ENCODE results near the gene KDM2A.

Gene KDM2A

GRCh38 chr11:67292671-67293070 lies 173.6 kb downstream of the KDM2A start:
- TF ChIP-seq, protein P1, sequence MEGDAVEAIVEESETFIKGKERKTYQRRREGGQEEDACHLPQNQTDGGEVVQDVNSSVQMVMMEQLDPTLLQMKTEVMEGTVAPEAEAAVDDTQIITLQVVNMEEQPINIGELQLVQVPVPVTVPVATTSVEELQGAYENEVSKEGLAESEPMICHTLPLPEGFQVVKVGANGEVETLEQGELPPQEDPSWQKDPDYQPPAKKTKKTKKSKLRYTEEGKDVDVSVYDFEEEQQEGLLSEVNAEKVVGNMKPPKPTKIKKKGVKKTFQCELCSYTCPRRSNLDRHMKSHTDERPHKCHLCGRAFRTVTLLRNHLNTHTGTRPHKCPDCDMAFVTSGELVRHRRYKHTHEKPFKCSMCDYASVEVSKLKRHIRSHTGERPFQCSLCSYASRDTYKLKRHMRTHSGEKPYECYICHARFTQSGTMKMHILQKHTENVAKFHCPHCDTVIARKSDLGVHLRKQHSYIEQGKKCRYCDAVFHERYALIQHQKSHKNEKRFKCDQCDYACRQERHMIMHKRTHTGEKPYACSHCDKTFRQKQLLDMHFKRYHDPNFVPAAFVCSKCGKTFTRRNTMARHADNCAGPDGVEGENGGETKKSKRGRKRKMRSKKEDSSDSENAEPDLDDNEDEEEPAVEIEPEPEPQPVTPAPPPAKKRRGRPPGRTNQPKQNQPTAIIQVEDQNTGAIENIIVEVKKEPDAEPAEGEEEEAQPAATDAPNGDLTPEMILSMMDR (IDR thresholded peaks at IDR 0.05; ENCODE audit: insufficient read depth, low read depth, low read length, missing control alignments), result no peak
- no peak for DNase-seq (ENCODE audit: low read depth)

GRCh38 chr11:67293090-67293489 lies 174.0 kb downstream of the KDM2A start:
- DNase-seq (ENCODE audit: low read depth), result peak; percentile 99
- H3K4me3 ChIP-seq (ENCODE audit: low read length), result no peak overlapping the region
- TF ChIP-seq, protein P1 (IDR thresholded peaks at IDR 0.05; ENCODE audit: insufficient read depth, low read depth, low read length, missing control alignments), result no peak

More at GRCh38 chr11:67292671-67293070, 173.6 kb downstream of the KDM2A start:
- H3K4me3 ChIP-seq (ENCODE audit: low read length), result no peak overlapping the region

DNA sequence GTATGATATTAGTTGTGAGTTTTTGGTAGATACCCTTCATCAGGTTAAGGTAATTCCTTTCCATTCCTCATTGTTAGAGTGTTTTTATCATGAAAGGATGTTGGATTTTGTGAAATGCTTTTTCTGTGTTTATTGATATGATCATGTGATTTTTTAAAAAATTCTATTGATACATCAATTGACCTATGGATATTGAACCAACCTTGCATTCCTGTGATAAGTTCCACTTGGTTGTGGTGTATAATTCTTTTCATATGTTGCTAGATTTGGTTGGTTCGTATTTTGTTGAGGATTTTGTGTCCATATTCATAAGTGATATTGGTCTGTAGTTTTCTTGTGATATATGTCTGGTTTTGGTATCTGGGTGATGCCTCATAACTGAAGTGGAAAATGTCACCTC lies 176.8 kb downstream of the KDM2A start:
- DNase-seq (ENCODE audit: low read depth), result no peak
- no peak overlapping the region for H3K4me3 ChIP-seq (ENCODE audit: low read length)
- TF ChIP-seq, protein P1 (IDR thresholded peaks at IDR 0.05; ENCODE audit: insufficient read depth, low read depth, low read length, missing control alignments), result no peak

GRCh38 chr11:67298786-67299185 lies 179.7 kb downstream of the KDM2A start:
- DNase-seq (ENCODE audit: low read depth), result no peak
- H3K4me3 ChIP-seq (ENCODE audit: low read length), result no peak overlapping the region
- TF ChIP-seq, protein P1 (IDR thresholded peaks at IDR 0.05; ENCODE audit: insufficient read depth, low read depth, low read length, missing control alignments), result no peak

DNA sequence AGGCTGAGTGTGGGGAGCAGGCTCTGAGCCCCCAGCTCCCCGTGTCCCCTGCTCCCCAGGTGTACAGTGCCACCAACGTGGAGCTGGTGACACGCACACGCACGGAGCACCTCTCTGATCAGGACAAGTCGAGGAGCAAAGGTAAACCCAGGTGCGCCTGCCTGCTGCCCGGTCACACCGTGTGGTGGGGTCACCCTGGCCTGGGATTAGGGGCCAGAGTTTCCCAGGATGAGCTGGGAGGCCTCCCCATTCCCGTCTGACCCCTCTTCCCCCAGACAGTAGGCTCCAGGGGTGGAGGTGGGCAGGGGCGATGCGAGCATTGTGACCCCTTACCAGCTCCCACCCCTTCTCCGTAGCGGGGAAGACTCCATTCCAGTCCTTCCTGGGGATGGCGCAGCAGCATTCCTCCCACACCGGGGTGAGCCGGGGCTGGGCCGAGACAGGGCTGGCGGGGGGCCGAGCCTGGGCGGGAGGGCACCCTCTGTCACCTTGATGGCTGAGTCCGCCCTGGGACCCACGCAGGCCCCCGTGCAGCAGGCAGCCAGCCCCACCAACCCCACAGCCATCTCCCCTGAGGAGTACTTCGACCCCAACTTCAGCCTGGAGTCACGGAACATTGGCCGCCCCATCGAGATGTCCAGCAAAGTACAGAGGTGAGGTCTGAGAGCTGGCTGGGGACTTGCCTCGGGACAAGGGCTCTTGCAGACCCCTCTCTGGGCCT lies 180.6 kb downstream of the KDM2A start:
- no peak for DNase-seq (ENCODE audit: low read depth)
- TF ChIP-seq, protein P1 (IDR thresholded peaks at IDR 0.05; ENCODE audit: insufficient read depth, low read depth, low read length, missing control alignments), result no peak
- no peak overlapping the region for H3K4me3 ChIP-seq (ENCODE audit: low read length)

- no peak for DNase-seq (ENCODE audit: low read depth)
- H3K4me3 ChIP-seq (ENCODE audit: low read length), result no peak overlapping the region
- TF ChIP-seq, protein P1 (IDR thresholded peaks at IDR 0.05; ENCODE audit: insufficient read depth, low read depth, low read length, missing control alignments), result no peak
Observed at GRCh38 chr11:67300256-67300755, 181.2 kb downstream of the KDM2A start.
